HG02588 (cell line): ENCODE data around the gene DDX47.
A peak's percentile ranks its signal among the peaks of the same experiment; 100 is the strongest.
"Not testable (repeated sequence)": the region's sequence is repeated elsewhere in the genome, so short reads cannot be mapped to it uniquely, and the experiment has no call there.

Experiments used
- ATAC-seq: cut with Tn5 transposase; IDR thresholded peaks from one replicate; pipeline ENCODE4 v1.9.1; 2021; ENCODE audit warnings: mild to moderate bottlenecking, moderate library complexity; ENCODE audit not compliant: unreplicated experiment

The DDX47 gene

GRCh38 chr12:12820376-12820775 is 7.2 kb downstream of the DDX47 start:
- ATAC-seq = not testable (repeated sequence)

DNA sequence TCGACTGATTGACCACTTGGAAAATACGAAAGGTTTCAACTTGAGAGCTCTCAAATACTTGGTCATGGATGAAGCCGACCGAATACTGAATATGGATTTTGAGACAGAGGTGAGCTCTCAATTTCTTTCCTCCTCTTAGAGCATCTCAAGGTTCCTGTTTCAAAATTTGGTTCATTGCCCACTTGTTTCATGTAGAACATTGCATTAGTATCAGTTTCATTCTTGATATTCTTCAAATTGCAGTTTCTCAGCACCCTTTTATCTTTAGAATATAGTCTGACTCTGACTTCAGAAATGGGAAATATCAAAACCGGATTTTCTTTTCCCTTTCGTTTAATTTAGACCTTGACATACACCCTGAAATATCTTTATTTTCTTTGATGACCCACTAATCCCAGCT is 8.8 kb downstream of the DDX47 start:
- peak; percentile 54 for ATAC-seq

- no peak for ATAC-seq
Measured at GRCh38 chr12:12822886-12823285, 9.7 kb downstream of the DDX47 start.

GRCh38 chr12:12823300-12823699 is 10.2 kb downstream of the DDX47 start:
- ATAC-seq = no peak

- no peak for ATAC-seq
Measured at GRCh38 chr12:12823811-12824210, 10.7 kb downstream of the DDX47 start.

DNA sequence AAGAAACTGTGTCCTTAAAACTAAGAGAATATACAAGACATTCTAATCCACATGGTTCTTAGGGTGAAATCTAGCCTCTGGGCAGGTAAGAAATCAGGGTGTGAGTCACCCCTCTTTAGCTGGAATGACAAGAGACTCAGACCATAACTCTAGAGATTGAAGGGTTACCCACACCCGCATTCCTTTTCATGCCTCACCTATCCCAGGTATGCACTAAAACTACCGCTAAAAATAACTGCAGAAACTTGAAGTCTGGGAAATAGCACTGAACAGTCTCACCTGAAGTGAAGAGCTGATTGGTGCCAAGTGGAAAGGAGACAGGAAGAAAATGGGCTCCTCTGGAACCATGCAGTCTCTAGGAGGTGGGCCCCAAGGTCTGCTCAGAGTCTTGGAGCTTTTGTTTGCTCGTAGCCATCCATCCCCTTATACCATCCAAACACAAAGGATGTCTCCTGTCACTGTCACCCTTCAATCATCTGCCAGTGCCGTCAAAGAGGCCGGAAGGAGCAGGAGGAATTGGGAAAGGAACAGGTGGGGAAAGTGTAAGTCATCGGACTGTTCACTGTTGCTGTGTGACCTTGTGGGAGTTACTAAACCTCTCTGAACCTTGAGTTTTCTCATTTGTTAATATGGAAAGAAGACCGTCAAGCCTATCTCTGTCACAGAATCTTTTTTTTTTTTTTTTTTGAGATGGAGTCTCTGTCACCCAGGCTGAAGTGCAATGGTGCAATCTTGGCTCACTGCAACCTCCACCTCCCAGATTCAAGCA is 22.4 kb downstream of the DDX47 start:
- no peak for ATAC-seq

- ATAC-seq = no peak
Measured at GRCh38 chr12:12836571-12836970, 23.4 kb downstream of the DDX47 start.

DNA sequence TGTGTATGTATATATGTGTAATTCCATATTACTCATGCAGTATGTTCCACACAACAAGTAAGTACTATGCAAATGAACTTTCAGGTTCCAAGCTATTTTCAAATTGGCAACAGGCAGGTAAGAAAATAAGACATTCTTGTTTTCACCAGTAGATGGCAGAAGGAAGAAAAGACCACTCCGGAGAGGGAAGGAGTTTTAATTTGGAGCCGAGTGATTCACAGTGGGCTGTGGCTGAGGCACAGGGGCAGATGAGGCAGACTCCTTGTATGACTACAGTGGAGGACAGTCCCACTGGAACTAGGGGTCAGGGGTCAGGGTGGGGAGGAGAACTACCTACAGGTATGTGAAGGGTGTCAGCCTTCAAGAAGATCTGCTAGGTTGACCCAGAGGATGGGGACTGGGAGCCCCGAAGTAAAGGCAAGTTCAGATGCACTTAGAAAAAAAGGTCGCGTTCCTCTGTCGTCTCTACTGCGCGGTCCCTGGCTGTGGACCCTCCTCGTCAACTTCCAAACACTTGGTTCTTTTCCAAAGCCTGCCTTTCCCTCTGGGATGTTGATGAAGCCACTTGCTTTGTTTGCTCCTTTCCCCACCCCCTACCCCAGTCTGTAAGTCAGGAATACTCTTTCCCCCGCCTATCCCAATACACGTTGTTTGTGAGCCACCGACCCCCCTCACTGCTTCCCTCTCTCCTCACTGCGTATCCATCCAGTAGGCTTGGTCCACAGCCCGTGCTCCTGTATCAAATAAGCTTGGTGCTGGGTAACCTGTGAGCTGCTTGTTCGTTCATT is 24.1 kb downstream of the DDX47 start:
- ATAC-seq = peak; percentile 36

GRCh38 chr12:12837813-12838153 is 24.6 kb downstream of the DDX47 start:
- ATAC-seq = no peak

DNA sequence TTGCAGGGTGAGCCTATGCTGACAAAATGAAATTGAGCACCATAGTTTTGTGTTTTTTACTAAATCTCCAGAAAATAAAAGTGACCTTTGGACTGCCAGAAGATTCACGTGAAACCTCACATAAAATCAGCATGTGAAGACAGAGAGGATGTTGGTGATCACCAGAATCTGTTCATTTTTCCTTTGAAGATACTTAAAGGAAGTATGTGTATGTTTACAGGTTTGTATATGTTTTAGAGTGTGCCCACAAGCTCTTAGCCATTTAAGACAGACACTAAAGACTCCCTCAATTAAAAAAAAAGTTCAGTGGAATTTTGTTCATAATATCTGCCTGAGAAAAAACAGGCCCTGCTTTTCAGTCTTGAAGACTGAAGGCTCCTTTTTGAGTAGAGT is 25.9 kb downstream of the DDX47 start:
- no peak for ATAC-seq

GRCh38 chr12:12839439-12839838 is 26.3 kb downstream of the DDX47 start:
- not testable (repeated sequence) for ATAC-seq

- no peak for ATAC-seq
Measured at GRCh38 chr12:12839873-12840579, 26.9 kb downstream of the DDX47 start.

DNA sequence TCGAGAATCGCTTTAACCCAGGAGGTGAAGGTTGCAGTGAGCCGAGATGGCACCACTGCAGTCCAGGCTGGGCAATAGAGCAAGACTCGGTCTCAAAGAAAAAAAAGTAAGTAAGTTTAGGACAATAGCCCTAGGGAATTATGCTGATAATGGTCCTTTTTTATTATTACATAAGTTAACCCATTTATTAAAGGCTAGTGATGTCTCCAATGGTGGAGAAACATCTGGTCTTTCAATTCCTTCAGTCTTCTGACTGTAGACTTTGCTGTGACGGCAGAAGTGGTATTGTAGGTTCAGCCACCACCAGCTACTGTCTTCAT is 27.4 kb downstream of the DDX47 start:
- ATAC-seq = no peak

DNA sequence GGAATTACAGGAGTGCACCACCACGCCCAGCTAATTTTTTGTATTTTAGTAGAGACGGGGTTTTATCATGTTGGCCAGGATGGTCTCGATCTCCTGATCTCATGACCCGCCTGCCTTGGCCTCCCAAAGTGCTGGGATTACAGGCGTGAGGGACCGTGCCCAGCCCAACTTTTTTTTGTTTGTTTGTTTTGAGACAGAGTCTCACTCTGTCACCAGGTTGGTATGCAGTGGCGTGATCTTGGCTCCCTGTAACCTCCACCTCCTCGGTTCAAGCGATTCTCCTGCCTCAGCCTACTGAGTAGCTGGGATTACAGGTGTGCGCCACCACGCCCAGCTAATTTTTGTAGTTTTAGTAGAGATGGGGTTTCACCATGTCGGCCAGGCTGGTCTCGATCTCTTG is 28.3 kb downstream of the DDX47 start:
- ATAC-seq = not testable (repeated sequence)

DNA sequence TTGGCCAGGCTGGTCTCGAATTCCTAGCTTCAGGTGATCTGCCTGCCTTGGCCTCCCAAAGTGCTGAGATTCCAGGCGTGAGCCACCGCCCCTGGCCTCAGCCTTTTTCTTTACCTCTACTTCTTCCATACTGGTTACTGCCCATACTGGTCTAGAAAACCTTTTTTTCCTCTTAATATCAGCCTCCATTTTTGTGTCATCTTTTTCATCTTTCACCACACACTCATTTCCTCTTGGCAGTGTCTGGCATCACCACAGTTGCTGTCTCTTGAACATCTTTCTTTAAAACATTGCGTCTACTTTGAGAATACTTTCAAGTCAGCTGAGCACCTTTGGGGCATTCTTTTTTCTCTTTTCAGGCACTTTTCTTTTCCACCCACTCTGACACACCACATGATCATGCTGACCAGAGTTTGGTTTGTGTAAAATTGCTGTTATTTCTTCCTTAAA is 32.7 kb downstream of the DDX47 start:
- no peak for ATAC-seq

DNA sequence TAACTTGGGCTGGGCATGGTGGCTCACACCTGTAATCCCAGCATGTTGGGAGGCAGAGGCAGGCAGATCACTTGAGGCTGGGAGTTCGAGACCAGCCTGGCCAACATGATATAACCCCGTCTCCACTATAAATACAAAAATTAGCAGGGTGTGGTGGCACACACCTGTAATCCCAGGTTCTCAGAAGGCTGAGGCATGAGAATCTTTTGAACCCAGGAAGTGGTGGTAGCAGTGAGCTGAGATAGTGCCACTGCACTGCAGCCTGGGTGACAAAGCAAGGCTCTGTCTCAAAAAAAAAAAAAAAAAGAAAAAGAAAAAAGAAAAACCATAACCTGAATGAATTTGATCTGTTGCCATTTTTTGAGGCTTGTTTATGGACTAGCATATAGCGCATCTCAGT is 33.6 kb downstream of the DDX47 start:
- ATAC-seq = not testable (repeated sequence)

DNA sequence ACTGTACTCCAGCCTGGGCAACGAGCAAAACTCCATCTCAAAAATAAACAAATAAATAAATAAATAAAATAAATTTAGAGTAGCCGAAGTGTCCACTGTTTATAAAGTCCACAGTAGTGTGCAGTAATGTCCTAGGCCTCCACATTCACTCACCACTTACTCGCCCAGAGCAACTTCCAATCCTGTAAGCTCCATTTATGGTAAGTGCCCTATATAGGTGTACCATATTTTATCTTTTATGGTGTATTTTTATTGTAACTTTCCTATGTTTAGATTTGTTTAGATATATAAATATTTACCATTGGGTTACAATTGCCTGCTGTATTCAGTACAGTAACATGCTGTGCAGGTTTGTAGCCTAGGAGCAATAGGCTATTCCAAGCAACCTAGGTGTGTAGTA is 40.3 kb downstream of the DDX47 start:
- no peak for ATAC-seq

GRCh38 chr12:12859690-12860089 is 46.5 kb downstream of the DDX47 start:
- no peak for ATAC-seq

- no peak for ATAC-seq
Measured at GRCh38 chr12:12864243-12864642, 51.1 kb downstream of the DDX47 start.

GRCh38 chr12:12868477-12869235 is 55.5 kb downstream of the DDX47 start:
- no peak for ATAC-seq

DNA sequence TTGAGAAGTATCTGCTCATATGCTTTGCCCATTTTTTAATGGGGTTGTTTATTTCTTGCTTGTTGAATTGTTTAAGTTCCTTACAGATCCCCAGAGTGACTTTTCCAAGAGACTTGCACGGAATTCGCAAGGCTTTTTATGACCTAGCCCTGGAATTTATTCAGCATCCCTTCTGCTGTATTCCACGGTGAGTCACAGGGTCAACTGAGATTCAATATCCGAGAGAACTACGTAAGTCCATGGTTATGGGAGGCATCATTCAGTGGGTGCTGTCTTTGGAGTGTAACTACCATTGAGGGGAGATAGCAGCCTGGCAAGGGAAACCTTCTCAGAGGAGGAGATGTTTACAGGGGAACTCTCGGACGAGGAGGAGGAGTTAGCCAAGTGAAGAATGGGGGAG is 57.3 kb downstream of the DDX47 start:
- ATAC-seq = no peak
